AG04449 (cell line): Measurements from ENCODE around the gene BTN2A1.
A peak's percentile ranks its signal among the peaks of the same experiment; 100 is the strongest.
"Not testable (repeated sequence)": the region's sequence is repeated elsewhere in the genome, so short reads cannot be mapped to it uniquely, and the experiment has no call there.

Source experiments
- CTCF ChIA-PET: fragments of 350-600 bp; formaldehyde crosslinking; extraction: SDS; loops from one replicate; lab custom pipeline; 2021; ENCODE audit warnings: antibody characterized with exemption; lab: Yijun Ruan, JAX
- POLR2A ChIA-PET: fragments of 400-600, 350-600 bp; formaldehyde crosslinking; extraction: SDS; loops from one replicate; lab custom pipeline; 2020; ENCODE audit warnings: antibody characterized with exemption, inconsistent platforms; lab: Yijun Ruan, JAX
- DNase-seq: peaks from one replicate; pipeline ENCODE4 v3.0.0-alpha.2; 2010; ENCODE audit warnings: low read depth, low spot score
- H3K4me3 ChIP-seq: 2 replicates; pipeline ENCODE4 v1.5.1; 2011; ENCODE audit warnings: low read depth, mild to moderate bottlenecking, control low read depth, low read length
- TF ChIP-seq, protein P1 (sequence below): IDR thresholded peaks from one replicate; pipeline ENCODE4 v1.5.1; 2011; ENCODE audit warnings: mild to moderate bottlenecking, moderate library complexity, low read length, control low read depth, inconsistent platforms; ENCODE audit not compliant: insufficient read depth; ENCODE audit errors: missing control alignments

Gene BTN2A1

DNA sequence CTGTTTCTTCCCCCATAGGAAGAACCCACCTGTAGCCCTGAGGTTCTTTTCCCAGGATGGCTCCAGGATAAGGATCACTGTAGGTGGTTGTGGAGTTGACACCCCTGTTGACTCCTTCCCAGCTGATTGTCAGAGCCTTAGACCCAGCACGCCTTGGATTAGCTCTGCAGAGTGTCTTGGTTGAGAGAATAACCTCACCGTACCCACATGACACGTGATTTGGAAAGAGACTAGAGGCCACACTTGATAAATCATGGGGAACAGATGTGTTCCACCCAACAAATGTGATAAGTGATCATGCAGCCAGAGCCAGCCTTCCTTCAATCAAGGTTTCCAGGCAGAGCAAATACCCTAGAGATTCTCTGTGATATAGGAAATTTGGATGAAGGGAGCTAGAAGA, 43.5 kb upstream of the BTN2A1 start:
- H3K4me3 ChIP-seq, result no peak overlapping the region
- ChIA-PET POLR2A (no interaction called here), CTCF (interaction anchor here (0.5 kb wide), 1 partner anchor 158 kb away, joined by 3 read pairs; no protein-coding TSS in a partner anchor)
- TF ChIP-seq, protein P1, sequence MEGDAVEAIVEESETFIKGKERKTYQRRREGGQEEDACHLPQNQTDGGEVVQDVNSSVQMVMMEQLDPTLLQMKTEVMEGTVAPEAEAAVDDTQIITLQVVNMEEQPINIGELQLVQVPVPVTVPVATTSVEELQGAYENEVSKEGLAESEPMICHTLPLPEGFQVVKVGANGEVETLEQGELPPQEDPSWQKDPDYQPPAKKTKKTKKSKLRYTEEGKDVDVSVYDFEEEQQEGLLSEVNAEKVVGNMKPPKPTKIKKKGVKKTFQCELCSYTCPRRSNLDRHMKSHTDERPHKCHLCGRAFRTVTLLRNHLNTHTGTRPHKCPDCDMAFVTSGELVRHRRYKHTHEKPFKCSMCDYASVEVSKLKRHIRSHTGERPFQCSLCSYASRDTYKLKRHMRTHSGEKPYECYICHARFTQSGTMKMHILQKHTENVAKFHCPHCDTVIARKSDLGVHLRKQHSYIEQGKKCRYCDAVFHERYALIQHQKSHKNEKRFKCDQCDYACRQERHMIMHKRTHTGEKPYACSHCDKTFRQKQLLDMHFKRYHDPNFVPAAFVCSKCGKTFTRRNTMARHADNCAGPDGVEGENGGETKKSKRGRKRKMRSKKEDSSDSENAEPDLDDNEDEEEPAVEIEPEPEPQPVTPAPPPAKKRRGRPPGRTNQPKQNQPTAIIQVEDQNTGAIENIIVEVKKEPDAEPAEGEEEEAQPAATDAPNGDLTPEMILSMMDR, result no peak
- DNase-seq, result no peak

DNA sequence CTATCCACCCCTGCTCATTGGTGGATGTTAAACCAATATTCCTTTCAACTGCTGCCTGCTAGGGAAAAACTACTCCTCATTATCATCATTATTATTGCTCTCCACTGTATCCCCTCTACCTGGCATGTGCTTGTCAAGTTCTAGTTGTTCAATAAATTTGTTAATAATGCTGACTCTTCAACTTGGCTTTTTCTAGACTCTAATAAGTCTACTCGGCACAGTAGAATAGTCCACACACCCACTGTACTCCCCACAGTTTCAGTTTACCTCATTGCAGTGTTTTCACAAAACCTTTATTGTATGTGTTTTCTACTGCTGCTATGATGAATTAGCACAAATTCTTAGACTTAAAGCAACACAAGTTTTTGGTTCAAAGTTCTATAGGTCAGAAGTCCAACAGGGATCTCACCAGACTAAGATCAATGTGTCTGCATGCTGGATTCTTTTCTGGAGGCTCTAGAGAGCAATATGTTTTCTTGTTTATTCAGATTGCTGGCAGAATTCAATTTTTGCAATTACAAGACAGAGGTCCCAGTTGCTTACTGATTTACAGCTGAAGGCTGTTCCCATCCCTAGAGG, 42.6 kb upstream of the BTN2A1 start:
- CTCF ChIA-PET, result no interaction called here
- TF ChIP-seq, protein P1, result no peak
- POLR2A ChIA-PET, result no interaction called here

DNA sequence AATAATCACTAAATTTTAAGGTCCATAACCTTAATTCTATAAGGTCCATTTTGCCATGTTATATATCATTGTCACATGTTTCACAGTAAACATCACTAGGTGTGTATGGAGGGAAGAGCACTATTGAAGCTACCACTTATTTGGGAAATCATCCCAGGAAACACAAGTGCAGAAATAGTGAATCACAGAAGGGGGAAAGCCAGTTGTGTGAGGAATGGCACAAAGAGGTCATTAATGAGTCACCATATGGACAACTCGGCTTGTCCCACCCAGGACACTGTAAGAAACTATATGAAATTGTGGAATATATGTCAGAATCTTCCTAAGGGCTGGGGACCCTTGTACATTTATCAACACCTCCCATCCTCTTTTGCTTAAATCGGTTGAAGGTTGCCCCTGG, 42.0 kb upstream of the BTN2A1 start:
- no peak for DNase-seq
- ChIA-PET CTCF (no interaction called here), POLR2A (no interaction called here)
- TF ChIP-seq, protein P1, result no peak
- no peak overlapping the region for H3K4me3 ChIP-seq

More for the DNA sequence above, 42.6 kb upstream of the BTN2A1 start:
- H3K4me3 ChIP-seq, result no peak overlapping the region
- no peak for DNase-seq

DNA sequence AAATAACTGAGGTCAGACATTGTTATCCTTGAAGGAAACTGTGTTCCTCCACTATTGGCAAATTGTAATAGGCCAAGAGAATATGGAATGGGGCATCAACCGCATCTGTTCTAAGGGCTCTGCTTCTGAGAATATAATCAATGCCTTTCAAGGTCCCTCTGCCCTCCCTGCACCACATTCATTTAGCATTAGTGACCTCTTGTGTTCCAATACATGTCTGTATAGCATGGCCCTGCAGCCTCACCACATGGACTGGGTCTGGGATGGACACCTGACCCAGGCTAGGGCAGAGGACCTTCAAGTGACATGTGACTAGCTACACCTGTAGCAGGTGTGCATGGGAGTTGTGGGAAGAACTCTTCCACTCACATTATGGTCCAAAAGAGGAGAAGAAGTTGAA, 41.5 kb upstream of the BTN2A1 start:
- DNase-seq, result no peak
- POLR2A ChIA-PET, result no interaction called here
- CTCF ChIA-PET, result no interaction called here
- H3K4me3 ChIP-seq, result no peak overlapping the region
- TF ChIP-seq, protein P1, result no peak

DNA sequence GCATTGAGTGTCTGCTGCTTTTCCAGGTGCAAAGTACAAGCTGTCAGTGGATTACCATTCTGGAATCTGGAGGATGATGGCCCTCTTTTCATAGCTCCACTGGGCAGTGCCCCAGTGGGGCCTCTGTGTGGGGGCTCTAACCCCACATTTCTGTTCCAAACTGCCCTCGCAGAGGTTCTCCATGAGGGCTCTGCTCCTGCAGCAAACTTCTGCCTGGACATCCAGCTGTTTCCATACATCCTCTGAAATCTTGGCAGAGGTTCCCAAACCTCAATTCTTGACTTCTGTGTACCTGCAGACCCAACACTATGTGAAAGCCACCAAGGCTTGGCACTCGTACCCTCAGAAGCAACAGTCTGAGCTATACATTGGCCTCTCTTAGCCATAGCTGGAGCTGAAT, 39.7 kb upstream of the BTN2A1 start:
- CTCF ChIA-PET, H3K4me3 ChIP-seq, POLR2A ChIA-PET, DNase-seq: not testable (repeated sequence)

DNA sequence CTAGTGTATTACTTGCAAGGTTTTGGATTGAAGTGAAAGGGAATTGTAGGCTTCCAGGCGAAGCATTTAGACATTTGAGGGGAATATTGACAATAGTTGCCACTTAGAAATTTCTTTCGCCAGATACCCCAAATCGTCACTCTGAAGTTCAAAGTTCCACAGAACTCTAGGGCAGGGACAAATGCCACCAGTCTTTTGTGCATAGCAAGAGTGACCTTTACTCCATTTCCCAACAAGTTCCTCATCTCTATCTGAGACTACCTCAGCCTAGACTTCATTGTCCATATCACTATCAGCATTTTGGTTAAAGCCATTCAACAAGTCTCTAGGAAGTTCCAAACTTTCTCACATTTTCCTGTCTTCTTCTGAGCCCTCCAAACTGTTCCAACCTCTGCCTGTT, 39.0 kb upstream of the BTN2A1 start:
- CTCF ChIA-PET, result interaction anchor here (1.6 kb wide), 1 partner anchor 13 kb away, joined by 4 read pairs; no protein-coding TSS in a partner anchor
- POLR2A ChIA-PET, DNase-seq, H3K4me3 ChIP-seq: not testable (repeated sequence)

DNA sequence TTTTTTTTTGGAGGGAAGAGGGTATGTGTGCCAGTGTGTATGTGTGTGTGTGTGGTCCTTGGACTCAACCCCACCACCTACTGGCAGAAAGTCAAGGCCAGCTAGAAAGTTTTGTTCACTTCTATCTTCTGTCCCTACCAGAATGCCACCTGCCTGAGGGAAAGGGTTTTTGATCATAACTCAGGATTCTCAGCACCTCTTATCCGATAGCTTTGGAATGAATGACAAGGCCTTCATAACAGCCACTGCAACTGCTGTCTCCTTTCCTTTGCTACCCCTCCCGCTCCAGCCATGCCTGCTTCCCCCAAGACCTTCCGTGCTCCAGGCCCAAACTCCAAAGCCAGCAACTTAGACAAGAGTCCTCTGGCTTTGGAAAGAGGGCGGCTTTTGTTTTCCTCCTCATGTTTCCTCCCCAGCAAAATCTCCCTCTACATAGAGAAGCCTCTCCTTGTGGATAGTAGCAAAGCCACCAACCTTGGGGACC, 37.0 kb upstream of the BTN2A1 start:
- no peak for DNase-seq
- peak overlapping the region; percentile 41 for H3K4me3 ChIP-seq
- POLR2A ChIA-PET, result no interaction called here

More for the DNA sequence above, 37.0 kb upstream of the BTN2A1 start:
- CTCF ChIA-PET, result no interaction called here
- TF ChIP-seq, protein P1, result peak; percentile 39
